ENCODE measurements around the gene TCF21.

DNA sequence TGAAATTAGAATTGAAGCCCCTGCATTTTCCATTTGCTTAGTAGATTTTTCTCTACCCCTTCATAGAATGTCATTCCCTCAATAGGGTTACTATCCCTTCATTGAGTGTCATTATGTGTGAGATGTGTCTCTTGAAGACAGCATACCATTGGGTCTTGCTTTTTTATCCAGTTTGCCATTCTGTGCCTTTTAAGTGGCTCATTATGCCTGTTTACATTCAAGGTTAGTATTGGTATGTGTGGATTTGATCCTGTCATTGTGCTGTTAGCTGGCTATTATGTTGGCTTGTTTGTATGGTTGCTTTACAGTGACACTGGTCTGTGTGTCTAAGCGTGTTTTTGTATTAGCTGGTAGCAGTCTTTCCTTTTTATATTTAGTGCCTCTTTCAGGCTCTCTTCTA is 25.7 kb upstream of the TCF21 start:
- TF ChIP-seq, protein P1, sequence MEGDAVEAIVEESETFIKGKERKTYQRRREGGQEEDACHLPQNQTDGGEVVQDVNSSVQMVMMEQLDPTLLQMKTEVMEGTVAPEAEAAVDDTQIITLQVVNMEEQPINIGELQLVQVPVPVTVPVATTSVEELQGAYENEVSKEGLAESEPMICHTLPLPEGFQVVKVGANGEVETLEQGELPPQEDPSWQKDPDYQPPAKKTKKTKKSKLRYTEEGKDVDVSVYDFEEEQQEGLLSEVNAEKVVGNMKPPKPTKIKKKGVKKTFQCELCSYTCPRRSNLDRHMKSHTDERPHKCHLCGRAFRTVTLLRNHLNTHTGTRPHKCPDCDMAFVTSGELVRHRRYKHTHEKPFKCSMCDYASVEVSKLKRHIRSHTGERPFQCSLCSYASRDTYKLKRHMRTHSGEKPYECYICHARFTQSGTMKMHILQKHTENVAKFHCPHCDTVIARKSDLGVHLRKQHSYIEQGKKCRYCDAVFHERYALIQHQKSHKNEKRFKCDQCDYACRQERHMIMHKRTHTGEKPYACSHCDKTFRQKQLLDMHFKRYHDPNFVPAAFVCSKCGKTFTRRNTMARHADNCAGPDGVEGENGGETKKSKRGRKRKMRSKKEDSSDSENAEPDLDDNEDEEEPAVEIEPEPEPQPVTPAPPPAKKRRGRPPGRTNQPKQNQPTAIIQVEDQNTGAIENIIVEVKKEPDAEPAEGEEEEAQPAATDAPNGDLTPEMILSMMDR (IDR thresholded peaks at IDR 0.05), result no peak
- no peak for TF ChIP-seq POLR2A (IDR thresholded peaks at IDR 0.05)

All from right lobe of liver (tissue), 4 donors.